ENCODE results near the gene ODAD4. TPM values are rescaled to one million over a fixed set of nuclear protein-coding genes. Genes with fewer than 3 reads are reported as not detected.
A peak's percentile ranks its signal among the peaks of the same experiment; 100 is the strongest.

ODAD4 gene
- total RNA-seq, 1 donor from 2014 or later = 0.98 TPM

DNA sequence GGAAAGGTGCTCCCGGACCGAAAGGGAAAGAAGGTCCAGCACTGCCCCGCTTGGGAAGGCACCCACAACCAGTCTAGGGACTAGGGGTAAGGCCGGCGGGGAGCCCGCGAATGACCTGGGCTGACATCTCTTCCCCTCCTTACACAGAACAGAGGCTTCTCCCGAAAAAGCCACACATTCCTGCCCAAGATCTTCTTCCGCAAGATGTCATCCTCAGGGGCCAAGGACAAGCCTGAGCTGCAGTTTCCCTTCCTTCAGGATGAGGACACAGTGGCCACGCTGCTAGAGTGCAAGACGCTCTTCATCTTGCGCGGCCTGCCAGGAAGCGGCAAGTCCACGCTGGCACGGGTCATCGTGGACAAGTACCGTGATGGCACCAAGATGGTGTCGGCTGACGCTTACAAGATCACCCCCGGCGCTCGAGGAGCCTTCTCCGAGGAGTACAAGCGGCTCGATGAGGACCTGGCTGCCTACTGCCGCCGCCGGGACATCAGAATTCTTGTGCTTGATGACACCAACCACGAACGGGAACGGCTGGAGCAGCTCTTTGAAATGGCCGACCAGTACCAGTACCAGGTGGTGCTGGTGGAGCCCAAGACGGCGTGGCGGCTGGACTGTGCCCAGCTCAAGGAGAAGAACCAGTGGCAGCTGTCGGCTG, 37.6 kb downstream of the ODAD4 start:
- FAIRE-seq = no peak

DNA sequence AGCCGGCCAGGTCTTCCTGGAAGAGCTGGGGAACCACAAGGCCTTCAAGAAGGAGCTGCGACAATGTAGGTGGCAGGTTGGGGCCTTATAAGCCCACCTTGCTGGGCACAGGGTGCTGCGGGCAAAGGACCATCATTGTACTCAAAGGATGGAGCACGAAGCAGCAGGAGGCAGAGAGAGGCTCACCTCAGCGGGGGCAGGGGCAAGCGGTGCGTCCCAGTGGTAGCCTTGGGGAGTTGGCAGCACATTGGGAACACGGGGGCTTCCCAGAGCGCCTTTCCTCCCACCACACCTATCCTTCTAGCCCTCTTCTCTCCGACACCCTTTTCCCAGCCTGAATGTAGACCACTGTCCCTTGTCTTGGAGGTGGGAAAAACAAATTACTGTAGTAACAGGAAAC, 38.3 kb downstream of the ODAD4 start:
- Mint-ChIP-seq H3K4me1 (ENCODE audit: low read depth, unreplicated experiment) (peaks cover 17% of the 10 kb centered on the region), H3K9me3 (ENCODE audit: unreplicated experiment) (no peaks in the 10 kb centered on the region), H3K4me3 (ENCODE audit: unreplicated experiment) (peak overlapping the region; percentile 89), H3K27me3 (ENCODE audit: low read depth, unreplicated experiment) (no peaks in the 10 kb centered on the region), H3K27ac (ENCODE audit: unreplicated experiment) (no peak overlapping the region), H3K36me3 (ENCODE audit: low read depth, unreplicated experiment) (peaks cover 26% of the 10 kb centered on the region)
- TF ChIP-seq, protein P1, sequence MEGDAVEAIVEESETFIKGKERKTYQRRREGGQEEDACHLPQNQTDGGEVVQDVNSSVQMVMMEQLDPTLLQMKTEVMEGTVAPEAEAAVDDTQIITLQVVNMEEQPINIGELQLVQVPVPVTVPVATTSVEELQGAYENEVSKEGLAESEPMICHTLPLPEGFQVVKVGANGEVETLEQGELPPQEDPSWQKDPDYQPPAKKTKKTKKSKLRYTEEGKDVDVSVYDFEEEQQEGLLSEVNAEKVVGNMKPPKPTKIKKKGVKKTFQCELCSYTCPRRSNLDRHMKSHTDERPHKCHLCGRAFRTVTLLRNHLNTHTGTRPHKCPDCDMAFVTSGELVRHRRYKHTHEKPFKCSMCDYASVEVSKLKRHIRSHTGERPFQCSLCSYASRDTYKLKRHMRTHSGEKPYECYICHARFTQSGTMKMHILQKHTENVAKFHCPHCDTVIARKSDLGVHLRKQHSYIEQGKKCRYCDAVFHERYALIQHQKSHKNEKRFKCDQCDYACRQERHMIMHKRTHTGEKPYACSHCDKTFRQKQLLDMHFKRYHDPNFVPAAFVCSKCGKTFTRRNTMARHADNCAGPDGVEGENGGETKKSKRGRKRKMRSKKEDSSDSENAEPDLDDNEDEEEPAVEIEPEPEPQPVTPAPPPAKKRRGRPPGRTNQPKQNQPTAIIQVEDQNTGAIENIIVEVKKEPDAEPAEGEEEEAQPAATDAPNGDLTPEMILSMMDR (IDR thresholded peaks at IDR 0.05; ENCODE audit: insufficient read depth, low read depth, low read length) = no peak
- no peak for TF ChIP-seq EZH2 (IDR thresholded peaks at IDR 0.05; ENCODE audit: insufficient read depth, low read length)
- Histone ChIP-seq H3K36me3 (ENCODE audit: insufficient read depth, low read length) (peaks cover 11% of the 10 kb centered on the region), H3K9ac (ENCODE audit: low read length) (no peak overlapping the region), H3K4me3 (ENCODE audit: insufficient read depth, low read depth, low read length) (no peak overlapping the region), H2AFZ (ENCODE audit: low read depth, low read length) (no peak overlapping the region), H4K20me1 (ENCODE audit: insufficient read depth, low read length) (peaks cover 53% of the 10 kb centered on the region), H3K9me3 (ENCODE audit: insufficient read depth, low read depth, low read length) (no peaks in the 10 kb centered on the region), H3K27ac (ENCODE audit: low read depth, low read length) (no peak overlapping the region), H3K27me3 (ENCODE audit: insufficient read depth, low read length) (no peaks in the 10 kb centered on the region), H3K4me1 (ENCODE audit: insufficient read depth, low read length) (peaks cover 23% of the 10 kb centered on the region), H3K79me2 (ENCODE audit: insufficient read depth, low read length) (peaks cover 57% of the 10 kb centered on the region), H3K4me2 (ENCODE audit: low read length) (peak overlapping the region; percentile 86)
- no peak for DNase-seq (ENCODE audit: low read depth)
- FAIRE-seq = no peak

More for the DNA sequence above, 37.6 kb downstream of the ODAD4 start:
- H3K4me2 ChIP-seq (ENCODE audit: low read length) = peak overlapping the region; percentile 86
- H3K27me3 Mint-ChIP-seq (ENCODE audit: low read depth, unreplicated experiment) = no peaks in the 10 kb centered on the region
- H3K4me1 ChIP-seq (ENCODE audit: insufficient read depth, low read length) = peaks cover 23% of the 10 kb centered on the region
- peaks cover 17% of the 10 kb centered on the region for H3K4me1 Mint-ChIP-seq (ENCODE audit: low read depth, unreplicated experiment)
- TF ChIP-seq, protein P1 (IDR thresholded peaks at IDR 0.05; ENCODE audit: insufficient read depth, low read depth, low read length) = no peak
- no peak for TF ChIP-seq EZH2 (IDR thresholded peaks at IDR 0.05; ENCODE audit: insufficient read depth, low read length)
- H3K9ac ChIP-seq (ENCODE audit: low read length) = peak overlapping the region; percentile 96
- H4K20me1 ChIP-seq (ENCODE audit: insufficient read depth, low read length) = peaks cover 47% of the 10 kb centered on the region
- no peaks in the 10 kb centered on the region for H3K9me3 ChIP-seq (ENCODE audit: insufficient read depth, low read depth, low read length)
- peaks cover 55% of the 10 kb centered on the region for H3K79me2 ChIP-seq (ENCODE audit: insufficient read depth, low read length)
- peak overlapping the region; percentile 45 for H3K27ac Mint-ChIP-seq (ENCODE audit: unreplicated experiment)
- H3K4me3 ChIP-seq (ENCODE audit: insufficient read depth, low read depth, low read length) = peak overlapping the region; percentile 84
- H3K9me3 Mint-ChIP-seq (ENCODE audit: unreplicated experiment) = no peaks in the 10 kb centered on the region
- H3K27me3 ChIP-seq (ENCODE audit: insufficient read depth, low read length) = no peaks in the 10 kb centered on the region
- H3K4me3 Mint-ChIP-seq (ENCODE audit: unreplicated experiment) = peak overlapping the region; percentile 89
- H3K36me3 ChIP-seq (ENCODE audit: insufficient read depth, low read length) = peaks cover 11% of the 10 kb centered on the region
- H3K36me3 Mint-ChIP-seq (ENCODE audit: low read depth, unreplicated experiment) = peaks cover 24% of the 10 kb centered on the region
- H2AFZ ChIP-seq (ENCODE audit: low read depth, low read length) = no peak overlapping the region
- no peak for DNase-seq (ENCODE audit: low read depth)
- no peak overlapping the region for H3K27ac ChIP-seq (ENCODE audit: low read depth, low read length)

DNA sequence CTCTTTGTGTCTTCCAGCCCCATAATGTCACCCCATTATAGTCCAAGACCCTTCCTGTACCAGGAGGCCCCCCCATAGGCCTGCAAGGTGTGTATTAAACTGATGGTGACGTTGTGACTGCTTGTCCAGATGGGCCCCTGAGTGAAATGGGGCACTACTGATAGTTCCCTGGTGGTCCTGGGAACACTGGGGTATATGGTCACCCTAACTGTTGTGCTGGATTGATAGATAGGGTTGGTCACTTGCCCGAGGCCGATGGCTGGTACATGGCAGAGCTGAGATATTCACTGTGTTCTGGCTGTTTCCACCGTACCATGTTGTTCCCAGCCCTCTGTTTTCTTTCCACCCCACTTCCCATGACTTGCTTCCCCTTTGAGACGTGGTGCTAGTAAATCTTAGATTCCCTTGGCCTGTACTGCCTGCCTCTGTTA, 40.5 kb downstream of the ODAD4 start:
- H2AFZ ChIP-seq (ENCODE audit: low read depth, low read length) = no peak overlapping the region
- H4K20me1 ChIP-seq (ENCODE audit: insufficient read depth, low read length) = peaks cover 76% of the 10 kb centered on the region
- H3K27me3 Mint-ChIP-seq (ENCODE audit: low read depth, unreplicated experiment) = no peaks in the 10 kb centered on the region
- H3K4me1 ChIP-seq (ENCODE audit: insufficient read depth, low read length) = peaks cover 18% of the 10 kb centered on the region
- no peaks in the 10 kb centered on the region for H3K9me3 Mint-ChIP-seq (ENCODE audit: unreplicated experiment)
- no peak overlapping the region for H3K4me3 Mint-ChIP-seq (ENCODE audit: unreplicated experiment)
- peaks cover 28% of the 10 kb centered on the region for H3K36me3 ChIP-seq (ENCODE audit: insufficient read depth, low read length)
- H3K9ac ChIP-seq (ENCODE audit: low read length) = no peak overlapping the region
- FAIRE-seq (no peak), DNase-seq (ENCODE audit: low read depth) (no peak)
- no peak overlapping the region for H3K4me3 ChIP-seq (ENCODE audit: insufficient read depth, low read depth, low read length)
- H3K4me2 ChIP-seq (ENCODE audit: low read length) = no peak overlapping the region
- H3K27ac Mint-ChIP-seq (ENCODE audit: unreplicated experiment) = no peak overlapping the region
- H3K27me3 ChIP-seq (ENCODE audit: insufficient read depth, low read length) = no peaks in the 10 kb centered on the region
- TF ChIP-seq, protein P1 (IDR thresholded peaks at IDR 0.05; ENCODE audit: insufficient read depth, low read depth, low read length) = no peak
- TF ChIP-seq EZH2 (IDR thresholded peaks at IDR 0.05; ENCODE audit: insufficient read depth, low read length) = no peak
- H3K27ac ChIP-seq (ENCODE audit: low read depth, low read length) = no peak overlapping the region
- peaks cover 14% of the 10 kb centered on the region for H3K4me1 Mint-ChIP-seq (ENCODE audit: low read depth, unreplicated experiment)
- peaks cover 30% of the 10 kb centered on the region for H3K36me3 Mint-ChIP-seq (ENCODE audit: low read depth, unreplicated experiment)
- H3K9me3 ChIP-seq (ENCODE audit: insufficient read depth, low read depth, low read length) = no peaks in the 10 kb centered on the region
- H3K79me2 ChIP-seq (ENCODE audit: insufficient read depth, low read length) = peaks cover 62% of the 10 kb centered on the region
